Mesenchymal stem cell (in vitro differentiated cells and primary cell): Measurements from ENCODE around the gene CEPT1.

Source experiments
- DNase-seq: peaks from one replicate; pipeline ENCODE4 v3.0.0-alpha.2; 2013
- H2AFZ ChIP-seq: one replicate; pipeline ENCODE4 v1.6.1; 2013; ENCODE audit warnings: low read depth, mild to moderate bottlenecking, control low read depth, inconsistent platforms, low read length, moderate library complexity
- H2AK5ac ChIP-seq: 2 replicates; pipeline ENCODE4 v1.6.1; 2013; ENCODE audit warnings: low read length, moderate library complexity, mild to moderate bottlenecking, inconsistent platforms; ENCODE audit not compliant: severe bottlenecking
- H2BK120ac ChIP-seq: one replicate; pipeline ENCODE4 v1.6.1; 2013; ENCODE audit warnings: low read depth, mild to moderate bottlenecking, inconsistent platforms, low read length, moderate library complexity
- H2BK12ac ChIP-seq, 2 experiments: one replicate each; pipeline ENCODE4 v1.6.1; 2013; ENCODE audit warnings: inconsistent platforms in 2 of 2, low read length in 2 of 2, mild to moderate bottlenecking in 2 of 2, moderate library complexity in 2 of 2, control low read depth in 1 of 2
- H2BK15ac ChIP-seq: one replicate; pipeline ENCODE4 v1.6.1; 2013; ENCODE audit warnings: mild to moderate bottlenecking, low read depth, inconsistent platforms; ENCODE audit not compliant: poor library complexity, severe bottlenecking
- H2BK5ac ChIP-seq: 2 replicates; pipeline ENCODE4 v1.6.1; 2013; ENCODE audit warnings: low read depth, mild to moderate bottlenecking, low read length, control low read depth, inconsistent platforms; ENCODE audit not compliant: poor library complexity, severe bottlenecking
- H3K14ac ChIP-seq, 2 experiments: one replicate each; pipeline ENCODE4 v1.6.1; 2013; ENCODE audit warnings: inconsistent platforms in 2 of 2, low read length in 2 of 2, control low read depth in 1 of 2, mild to moderate bottlenecking in 1 of 2, moderate library complexity in 1 of 2
- H3K18ac ChIP-seq, 2 experiments: one replicate each; pipeline ENCODE4 v1.6.1; 2013; ENCODE audit warnings: inconsistent platforms in 2 of 2, low read length in 2 of 2, control low read depth in 1 of 2, low read depth in 1 of 2, mild to moderate bottlenecking in 1 of 2
- H3K23ac ChIP-seq, 2 experiments: one replicate each; pipeline ENCODE4 v1.6.1; 2013; ENCODE audit warnings: inconsistent platforms in 2 of 2, low read length in 2 of 2, mild to moderate bottlenecking in 2 of 2, moderate library complexity in 2 of 2, control low read depth in 1 of 2
- H3K27ac ChIP-seq: 2 replicates; pipeline ENCODE4 v1.5.1; 2013; ENCODE audit warnings: mild to moderate bottlenecking, moderate library complexity, low read length, control low read depth, inconsistent platforms; ENCODE audit not compliant: poor library complexity, severe bottlenecking
- H3K27me3 ChIP-seq, 2 experiments: 2 replicates each; pipeline versions ENCODE4 v1.6.1 to v1.7.0; 2013; ENCODE audit warnings: low read length in 2 of 2, mild to moderate bottlenecking in 2 of 2, moderate library complexity in 2 of 2, control low read depth in 1 of 2, inconsistent platforms in 1 of 2; ENCODE audit not compliant: control insufficient read depth in 1 of 2, insufficient read depth in 1 of 2
- H3K36me3 ChIP-seq, 2 experiments: 2 replicates each; pipeline versions ENCODE4 v1.6.1 to v1.7.0; 2013; ENCODE audit warnings: low read length in 2 of 2, control low read depth in 1 of 2, inconsistent platforms in 1 of 2, low read depth in 1 of 2, mild to moderate bottlenecking in 1 of 2; ENCODE audit not compliant: insufficient read depth in 2 of 2, control insufficient read depth in 1 of 2
- H3K4ac ChIP-seq, 2 experiments: one replicate each; pipeline ENCODE4 v1.6.1; 2013; ENCODE audit warnings: inconsistent platforms in 2 of 2, low read length in 2 of 2, mild to moderate bottlenecking in 2 of 2, moderate library complexity in 2 of 2, control low read depth in 1 of 2, low read depth in 1 of 2
- H3K4me1 ChIP-seq: 2 replicates; pipeline ENCODE4 v1.6.1; 2013; ENCODE audit warnings: low read depth, low read length, control low read depth; ENCODE audit not compliant: control insufficient read depth, insufficient read depth
- H3K4me2 ChIP-seq: 2 replicates; pipeline ENCODE4 v1.6.1; 2013; ENCODE audit warnings: low read length, mild to moderate bottlenecking, inconsistent platforms; ENCODE audit not compliant: poor library complexity, severe bottlenecking
- H3K4me3 ChIP-seq, 2 experiments: 2 replicates each; pipeline versions ENCODE4 v1.5.1 to v1.7.0; 2013; ENCODE audit warnings: low read length in 2 of 2, mild to moderate bottlenecking in 2 of 2, control low read depth in 1 of 2, low read depth in 1 of 2; ENCODE audit not compliant: insufficient read depth in 1 of 2
- H3K79me1 ChIP-seq: replicated peaks from 2 replicates; pipeline ENCODE4 v1.6.1; 2013; ENCODE audit warnings: mild to moderate bottlenecking, control low read depth, low read length, inconsistent platforms; ENCODE audit not compliant: poor library complexity, severe bottlenecking
- H3K9ac ChIP-seq: 2 replicates; pipeline ENCODE4 v1.7.0; 2013; ENCODE audit warnings: mild to moderate bottlenecking, low read length, moderate library complexity
- H3K9me3 ChIP-seq: 2 replicates; pipeline ENCODE4 v1.7.0; 2013; ENCODE audit warnings: mild to moderate bottlenecking, low read length; ENCODE audit not compliant: control insufficient read depth
- H4K8ac ChIP-seq: one replicate; pipeline ENCODE4 v1.6.1; 2013; ENCODE audit warnings: inconsistent platforms, mild to moderate bottlenecking, low read length, moderate library complexity
- H4K91ac ChIP-seq: one replicate; pipeline ENCODE4 v1.6.1; 2013; ENCODE audit warnings: mild to moderate bottlenecking, low read length, inconsistent platforms
- WGBS: methylation state at CpG from one replicate; pipeline ENCODE4 v1.1.7; 2013; ENCODE audit warnings: mixed read lengths; 5-methylcytosine and 5-hydroxymethylcytosine counted together

Gene CEPT1

DNA sequence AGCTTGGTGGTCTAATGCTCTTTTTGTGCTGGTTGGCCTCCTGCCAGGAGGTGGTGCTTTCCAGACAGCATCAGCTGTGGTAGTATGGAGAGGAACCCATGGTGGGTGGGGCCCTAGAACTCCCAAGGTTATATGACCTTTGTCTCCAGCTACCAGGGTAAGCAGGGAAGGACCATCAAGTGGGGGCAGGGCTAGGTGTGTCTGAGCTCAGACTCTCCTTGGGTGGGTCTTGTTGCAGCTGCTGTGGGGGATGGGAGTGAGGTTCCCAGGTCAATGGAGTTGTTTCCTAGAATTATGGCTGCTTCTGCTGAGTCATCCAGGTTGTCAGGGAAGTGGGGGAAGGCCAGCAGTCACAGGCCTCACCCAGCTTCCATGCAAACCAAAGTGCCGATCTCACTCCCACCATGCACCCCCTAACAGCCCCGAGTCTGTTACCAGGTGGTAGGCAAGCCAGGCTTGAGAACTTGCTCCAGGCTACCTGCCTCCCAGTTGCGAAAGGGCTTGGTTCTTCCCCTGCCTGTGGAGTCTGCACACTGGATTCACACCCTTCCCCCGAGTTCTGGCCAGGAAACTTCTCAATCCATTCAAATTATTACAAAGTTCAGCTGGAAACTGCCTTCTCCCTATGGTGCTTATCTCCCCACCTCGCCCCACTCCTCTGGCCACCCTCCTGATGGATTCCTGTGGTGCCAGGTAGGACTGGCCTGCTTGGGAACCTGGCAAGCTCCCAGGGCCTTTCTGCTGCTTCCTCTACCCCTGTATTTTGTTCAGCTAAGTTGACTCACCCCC, 38.0 kb upstream of the CEPT1 start:
- DNase-seq = no peak
- WGBS = 76% methylated on average over 5 of the region's 5 CpGs
- H3K27ac ChIP-seq = no peak overlapping the region

DNA sequence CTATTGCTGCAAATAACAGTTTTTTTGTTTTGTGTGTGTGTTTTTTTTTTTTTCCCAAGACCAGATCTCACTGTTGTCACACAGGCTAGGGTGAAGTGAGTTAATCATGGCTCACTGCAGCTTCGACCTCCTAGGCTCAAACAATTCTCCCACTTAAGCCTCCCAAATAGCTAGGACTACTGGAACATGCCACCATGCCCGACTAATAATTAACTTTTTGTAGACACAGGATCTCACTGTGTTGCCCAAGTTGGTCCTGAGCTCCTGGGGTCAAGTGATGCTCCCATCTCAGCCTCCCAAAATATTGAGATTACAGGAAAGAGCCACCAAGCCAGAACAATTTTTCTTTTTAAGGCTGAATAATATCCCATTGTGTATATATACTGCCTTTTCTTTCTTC, 35.0 kb upstream of the CEPT1 start:
- Histone ChIP-seq H2BK12ac (no peak overlapping the region), H3K4ac (no peak overlapping the region), H3K36me3 (no peaks in the 10 kb centered on the region), H3K9ac (no peak overlapping the region), H3K14ac (no peak overlapping the region), H2AFZ (no peak overlapping the region), H3K4me3 (no peak overlapping the region), H2BK120ac (no peak overlapping the region), H3K4me1 (no peaks in the 10 kb centered on the region), H3K18ac (no peak overlapping the region), H2AK5ac (no peak overlapping the region), H2BK5ac (no peak overlapping the region), H4K91ac (no peak overlapping the region), H2BK15ac (no peak overlapping the region), H3K9me3 (peaks cover 30% of the 10 kb centered on the region), H4K8ac (no peak overlapping the region), H3K23ac (no peak overlapping the region), H3K27me3 (no peaks in the 10 kb centered on the region), H3K27ac (no peak overlapping the region), H3K4me2 (no peak overlapping the region), H3K79me1 (no peaks in the 10 kb centered on the region)
- DNase-seq = no peak
- 78% methylated on average over 2 of the region's 2 CpGs for WGBS

More for the DNA sequence above, 38.0 kb upstream of the CEPT1 start:
- Histone ChIP-seq H2AFZ (no peak overlapping the region), H2BK5ac (no peak overlapping the region), H2AK5ac (no peak overlapping the region), H2BK12ac (no peak overlapping the region), H3K23ac (no peak overlapping the region), H3K27me3 (no peaks in the 10 kb centered on the region), H3K4me1 (no peaks in the 10 kb centered on the region), H3K14ac (no peak overlapping the region), H4K8ac (no peak overlapping the region), H3K9me3 (peaks cover 24% of the 10 kb centered on the region), H3K4me2 (no peak overlapping the region), H3K4ac (no peak overlapping the region), H3K4me3 (no peak overlapping the region), H3K79me1 (no peaks in the 10 kb centered on the region), H4K91ac (no peak overlapping the region), H2BK120ac (no peak overlapping the region), H2BK15ac (no peak overlapping the region), H3K9ac (no peak overlapping the region), H3K18ac (no peak overlapping the region), H3K36me3 (no peaks in the 10 kb centered on the region)

DNA sequence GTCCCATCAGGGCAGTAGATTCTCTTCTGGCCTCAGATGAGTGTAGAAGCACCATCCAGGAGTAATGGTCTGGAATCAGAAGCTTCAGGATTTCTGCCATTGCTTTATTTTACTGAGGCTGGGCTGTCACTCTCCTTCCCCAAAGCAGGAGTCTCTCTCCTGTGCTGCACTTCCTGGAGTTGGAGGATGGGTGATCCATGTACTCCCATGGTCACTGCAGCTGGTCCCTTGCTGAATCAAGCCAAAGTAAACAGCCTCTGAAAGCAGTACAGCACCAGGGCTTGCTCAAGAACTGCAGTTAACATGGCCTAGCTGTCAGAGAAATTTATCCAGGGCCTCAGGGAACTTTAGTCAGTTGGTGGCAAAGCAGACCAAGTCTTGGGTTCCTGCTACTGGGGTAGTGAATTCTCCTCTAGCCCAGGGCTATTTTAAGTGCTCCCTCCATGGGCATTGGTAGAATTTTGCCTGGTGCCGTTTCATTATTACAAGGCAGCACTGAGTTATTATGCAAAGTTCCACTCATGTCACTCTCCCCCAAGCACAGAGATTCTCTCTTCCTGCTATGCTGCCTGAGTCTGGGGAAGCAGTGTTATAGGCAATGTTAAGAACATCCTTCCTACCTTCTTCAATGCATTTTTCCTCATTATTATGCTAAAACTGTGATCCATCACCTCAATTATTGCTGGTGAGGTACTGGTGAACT, 29.7 kb upstream of the CEPT1 start:
- no peak overlapping the region for H3K23ac ChIP-seq
- H2BK5ac ChIP-seq = no peak overlapping the region
- no peak overlapping the region for H3K27ac ChIP-seq
- no peak overlapping the region for H2BK15ac ChIP-seq
- H3K36me3 ChIP-seq = peaks cover 5 to 32% of the 10 kb centered on the region in 2 experiments
- no peaks in the 10 kb centered on the region for H3K27me3 ChIP-seq
- H2BK120ac ChIP-seq = no peak overlapping the region
- no peak overlapping the region for H3K9ac ChIP-seq
- no peak overlapping the region for H4K8ac ChIP-seq
- DNase-seq = peak; percentile 14
- no peak overlapping the region for H2AFZ ChIP-seq
- H2BK12ac ChIP-seq = no peak overlapping the region
- no peaks in the 10 kb centered on the region for H3K4me1 ChIP-seq
- H3K4me3 ChIP-seq = no peak overlapping the region
- peaks cover 23% of the 10 kb centered on the region for H3K9me3 ChIP-seq
- no peak overlapping the region for H3K4me2 ChIP-seq
- no peak overlapping the region for H2AK5ac ChIP-seq
- no peak overlapping the region for H4K91ac ChIP-seq
- no peak overlapping the region for H3K4ac ChIP-seq
- no peak overlapping the region for H3K18ac ChIP-seq
- 93% methylated on average over 1 of the region's 1 CpG for WGBS
- H3K79me1 ChIP-seq = no peaks in the 10 kb centered on the region
- H3K14ac ChIP-seq = no peak overlapping the region

DNA sequence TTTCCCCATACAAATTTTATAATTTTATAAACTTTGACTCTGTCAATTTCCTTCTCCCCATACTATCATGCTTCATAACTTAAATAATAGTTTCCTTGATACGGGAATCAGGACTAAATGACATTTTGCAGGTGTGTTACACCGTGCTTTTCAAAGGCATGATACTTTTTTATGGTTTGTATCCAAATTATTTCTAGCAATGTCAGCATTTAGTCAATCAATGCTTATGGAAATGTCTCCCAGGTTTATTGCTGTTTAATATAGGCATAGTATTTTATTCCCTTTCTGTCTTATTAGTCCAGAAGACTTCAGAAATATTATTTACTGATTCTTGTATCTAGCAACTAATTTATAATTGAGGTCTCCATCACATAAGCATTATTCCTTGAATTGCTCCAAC, 23.5 kb upstream of the CEPT1 start:
- Histone ChIP-seq H3K14ac (no peak overlapping the region), H3K4ac (no peak overlapping the region), H2AFZ (no peak overlapping the region), H3K27me3 (no peaks in the 10 kb centered on the region), H3K9ac (no peak overlapping the region), H3K23ac (no peak overlapping the region), H3K79me1 (no peaks in the 10 kb centered on the region), H3K4me3 (no peak overlapping the region), H4K91ac (no peak overlapping the region), H2BK5ac (no peak overlapping the region), H3K18ac (no peak overlapping the region), H3K4me2 (no peak overlapping the region), H3K27ac (no peak overlapping the region), H2AK5ac (no peak overlapping the region), H2BK15ac (no peak overlapping the region), H3K4me1 (no peaks in the 10 kb centered on the region), H2BK12ac (no peak overlapping the region), H2BK120ac (no peak overlapping the region), H3K36me3 (peaks cover 5 to 79% of the 10 kb centered on the region in 2 experiments), H4K8ac (no peak overlapping the region), H3K9me3 (no peaks in the 10 kb centered on the region)
- 100% methylated on average over 1 of the region's 2 CpGs for WGBS
- DNase-seq = no peak
